CD4-positive, CD25-positive, alpha-beta regulatory T cell (primary cell): Measurements from ENCODE around the gene EVC2. TPM values are rescaled to one million over a fixed set of nuclear protein-coding genes. Genes with fewer than 3 reads are reported as not detected.

ENCODE experiments used
- ATAC-seq, 2 donors: fragments of 150-1000 bp; cut with Tn5 transposase; one replicate each; pipeline ENCODE4 v1.10.0; 2021; ENCODE audit warnings: low read depth in 2 of 2, moderate number of reproducible peaks in 2 of 2, moderate library complexity in 1 of 2
- DNase-seq, 3 donors: peaks; one replicate each; pipeline versions ENCODE4 v3.0.0 to v3.0.0-alpha.2; 2012 to 2022; ENCODE audit warnings: mixed read lengths in 1 of 3
- H3K27ac ChIP-seq: one replicate; pipeline ENCODE4 v1.7.0; 2013; ENCODE audit warnings: mild to moderate bottlenecking, low read length; ENCODE audit not compliant: insufficient read depth, poor library complexity, severe bottlenecking
- H3K27me3 ChIP-seq: one replicate; pipeline ENCODE4 v1.7.0; 2013; ENCODE audit warnings: low read length; ENCODE audit not compliant: control insufficient read depth, insufficient read depth
- H3K36me3 ChIP-seq: one replicate; pipeline ENCODE4 v1.7.0; 2013; ENCODE audit warnings: mild to moderate bottlenecking, low read length, moderate library complexity; ENCODE audit not compliant: control insufficient read depth, insufficient read depth
- H3K4me1 ChIP-seq: 2 replicates; pipeline ENCODE4 v1.7.0; 2013; ENCODE audit warnings: mild to moderate bottlenecking, low read length; ENCODE audit not compliant: insufficient read depth, control insufficient read depth, poor library complexity, severe bottlenecking
- H3K4me3 ChIP-seq: one replicate; pipeline ENCODE4 v1.7.0; 2013; ENCODE audit warnings: low read depth, mild to moderate bottlenecking, low read length, moderate library complexity
- H3K9me3 ChIP-seq, 2 experiments: 1 replicate in 1 of 2; 2 replicates in 1 of 2; pipeline ENCODE4 v1.7.0; 2013; ENCODE audit warnings: low read length in 2 of 2, mild to moderate bottlenecking in 1 of 2, moderate library complexity in 1 of 2; ENCODE audit not compliant: control insufficient read depth in 2 of 2
- H3K27ac Mint-ChIP-seq, 3 donors: one replicate each; pipeline ENCODE4 v1.8.0; 2020 to 2022; ENCODE audit warnings: mild to moderate bottlenecking in 3 of 3, mixed read lengths in 3 of 3, moderate library complexity in 2 of 3
- H3K27me3 Mint-ChIP-seq: one replicate; pipeline ENCODE4 v1.8.0; 2022; ENCODE audit warnings: mild to moderate bottlenecking, mixed read lengths
- H3K36me3 Mint-ChIP-seq: one replicate; pipeline ENCODE4 v1.8.0; 2020; ENCODE audit warnings: mixed read lengths
- H3K4me1 Mint-ChIP-seq, 4 donors: one replicate each; pipeline ENCODE4 v1.8.0; 2020 to 2022; ENCODE audit warnings: mixed read lengths in 4 of 4, mild to moderate bottlenecking in 1 of 4
- H3K4me3 Mint-ChIP-seq, 4 donors: one replicate each; pipeline ENCODE4 v1.8.0; 2020 to 2022; ENCODE audit warnings: mild to moderate bottlenecking in 4 of 4, mixed read lengths in 4 of 4, moderate library complexity in 3 of 4
- H3K9me3 Mint-ChIP-seq, 7 donors: one replicate each; pipeline ENCODE4 v1.8.0; 2020 to 2022; ENCODE audit warnings: mixed read lengths in 7 of 7, mild to moderate bottlenecking in 3 of 7, moderate library complexity in 2 of 7
- polyA plus RNA-seq, 4 donors: library from polyadenylated mRNA; unstranded; fragments of 300-500 nt; fragmentation: Illumina TruSeq; gene quantifications; one replicate each; pipeline ENCODE4 v1.2.3, GENCODE V29; 2021
- total RNA-seq: library from RNA; stranded (reverse); gene quantifications from one replicate; pipeline ENCODE4 v1.2.3, GENCODE V29; 2022

The EVC2 gene
- total and polyA plus RNA-seq, 5 donors from 2014 or later = 0.03 to 3.2 (median 0.85) TPM

GRCh38 chr4:5539584-5539983 lies 168.8 kb downstream of the EVC2 start:
- no peak overlapping the region for H3K4me3 ChIP-seq
- no peaks in the 10 kb centered on the region for H3K4me1 ChIP-seq
- H3K36me3 ChIP-seq = no peaks in the 10 kb centered on the region
- Mint-ChIP-seq H3K4me3 (no peak overlapping the region), H3K36me3 (no peaks in the 10 kb centered on the region), H3K9me3 (peaks cover 0 to 5% (median 4%) of the 10 kb centered on the region in 7 donors), H3K27ac (no peak overlapping the region), H3K4me1 (no peaks in the 10 kb centered on the region), H3K27me3 (no peaks in the 10 kb centered on the region)
- no peak overlapping the region for H3K27ac ChIP-seq
- no peaks in the 10 kb centered on the region for H3K27me3 ChIP-seq
- no peak for ATAC-seq
- DNase-seq = no peak
- H3K9me3 ChIP-seq = peaks cover 0 to 2% of the 10 kb centered on the region in 2 experiments

GRCh38 chr4:5532100-5532499 lies 176.3 kb downstream of the EVC2 start:
- H3K9me3 ChIP-seq = peaks cover 0 to 2% of the 10 kb centered on the region in 2 experiments
- H3K27me3 Mint-ChIP-seq = no peaks in the 10 kb centered on the region
- H3K27ac ChIP-seq = no peak overlapping the region
- no peak overlapping the region for H3K4me3 Mint-ChIP-seq
- H3K4me1 ChIP-seq = no peaks in the 10 kb centered on the region
- no peaks in the 10 kb centered on the region for H3K27me3 ChIP-seq
- DNase-seq = no peak
- no peaks in the 10 kb centered on the region for H3K4me1 Mint-ChIP-seq
- H3K9me3 Mint-ChIP-seq = peaks cover 0 to 12% (median 4%) of the 10 kb centered on the region in 7 donors
- H3K27ac Mint-ChIP-seq = no peak overlapping the region
- no peak overlapping the region for H3K4me3 ChIP-seq
- no peaks in the 10 kb centered on the region for H3K36me3 ChIP-seq
- ATAC-seq = no peak
- H3K36me3 Mint-ChIP-seq = no peaks in the 10 kb centered on the region

GRCh38 chr4:5528031-5528436 lies 180.3 kb downstream of the EVC2 start:
- no peaks in the 10 kb centered on the region for H3K4me1 Mint-ChIP-seq
- H3K27ac Mint-ChIP-seq = no peak overlapping the region
- H3K36me3 Mint-ChIP-seq = no peaks in the 10 kb centered on the region
- Histone ChIP-seq H3K36me3 (no peaks in the 10 kb centered on the region), H3K4me1 (no peaks in the 10 kb centered on the region), H3K27me3 (no peaks in the 10 kb centered on the region), H3K27ac (no peak overlapping the region), H3K9me3 (no peaks in the 10 kb centered on the region), H3K4me3 (no peak overlapping the region)
- H3K27me3 Mint-ChIP-seq = no peaks in the 10 kb centered on the region
- DNase-seq (no peak), ATAC-seq (no peak)
- no peak overlapping the region for H3K4me3 Mint-ChIP-seq
- H3K9me3 Mint-ChIP-seq = peaks cover 0 to 2% (median 0%) of the 10 kb centered on the region in 7 donors

DNA sequence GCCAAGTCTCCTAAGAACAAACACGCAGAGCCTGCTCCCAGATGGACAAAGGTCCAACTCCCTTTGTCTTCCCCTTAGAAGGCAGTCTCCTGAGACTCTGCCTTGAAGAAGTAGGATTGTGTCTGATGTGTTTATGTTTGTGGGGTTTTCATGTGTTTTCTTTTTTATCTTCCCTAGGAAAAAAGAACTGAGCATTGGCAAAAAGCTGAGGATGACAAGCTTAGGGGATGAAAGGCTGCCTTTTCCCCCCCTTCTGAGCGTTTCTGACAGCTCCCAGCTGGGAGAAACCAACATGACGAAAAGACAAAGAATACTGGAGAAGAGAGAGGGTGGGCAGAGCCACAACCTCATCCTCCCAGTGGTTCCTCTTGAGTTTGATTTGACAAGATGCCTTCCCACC lies 181.1 kb downstream of the EVC2 start:
- no peaks in the 10 kb centered on the region for H3K36me3 ChIP-seq
- H3K4me1 Mint-ChIP-seq = no peaks in the 10 kb centered on the region
- peaks cover 0 to 3% (median 0%) of the 10 kb centered on the region in 7 donors for H3K9me3 Mint-ChIP-seq
- H3K4me3 ChIP-seq = no peak overlapping the region
- ATAC-seq (no peak), DNase-seq (no peak)
- H3K27ac ChIP-seq = no peak overlapping the region
- no peak overlapping the region for H3K4me3 Mint-ChIP-seq
- H3K27ac Mint-ChIP-seq = no peak overlapping the region
- no peaks in the 10 kb centered on the region for H3K9me3 ChIP-seq
- H3K4me1 ChIP-seq = no peaks in the 10 kb centered on the region
- H3K36me3 Mint-ChIP-seq = no peaks in the 10 kb centered on the region
- H3K27me3 Mint-ChIP-seq = no peaks in the 10 kb centered on the region
- H3K27me3 ChIP-seq = no peaks in the 10 kb centered on the region

GRCh38 chr4:5526080-5526846 lies 182.1 kb downstream of the EVC2 start:
- H3K36me3 Mint-ChIP-seq = no peaks in the 10 kb centered on the region
- Histone ChIP-seq H3K27ac (no peak overlapping the region), H3K27me3 (no peaks in the 10 kb centered on the region), H3K4me1 (no peaks in the 10 kb centered on the region), H3K36me3 (no peaks in the 10 kb centered on the region), H3K4me3 (no peak overlapping the region), H3K9me3 (no peaks in the 10 kb centered on the region)
- H3K4me1 Mint-ChIP-seq = no peaks in the 10 kb centered on the region
- ATAC-seq (no peak), DNase-seq (no peak)
- no peak overlapping the region for H3K27ac Mint-ChIP-seq
- no peaks in the 10 kb centered on the region for H3K27me3 Mint-ChIP-seq
- no peak overlapping the region for H3K4me3 Mint-ChIP-seq
- peaks cover 0 to 3% (median 0%) of the 10 kb centered on the region in 7 donors for H3K9me3 Mint-ChIP-seq

GRCh38 chr4:5524446-5525299 lies 183.7 kb downstream of the EVC2 start:
- no peak overlapping the region for H3K27ac Mint-ChIP-seq
- no peaks in the 10 kb centered on the region for H3K27me3 Mint-ChIP-seq
- Histone ChIP-seq H3K27me3 (no peaks in the 10 kb centered on the region), H3K36me3 (no peaks in the 10 kb centered on the region), H3K4me3 (no peak overlapping the region), H3K27ac (no peak overlapping the region), H3K9me3 (no peaks in the 10 kb centered on the region), H3K4me1 (no peaks in the 10 kb centered on the region)
- no peaks in the 10 kb centered on the region for H3K36me3 Mint-ChIP-seq
- peaks cover 0 to 3% (median 0%) of the 10 kb centered on the region in 7 donors for H3K9me3 Mint-ChIP-seq
- no peaks in the 10 kb centered on the region for H3K4me1 Mint-ChIP-seq
- H3K4me3 Mint-ChIP-seq = no peak overlapping the region
- DNase-seq = no peak
- no peak for ATAC-seq

GRCh38 chr4:5517372-5517771 lies 191.0 kb downstream of the EVC2 start:
- ATAC-seq (no peak), DNase-seq (no peak)
- H3K9me3 Mint-ChIP-seq = peaks cover 0 to 3% (median 0%) of the 10 kb centered on the region in 7 donors
- Histone ChIP-seq H3K4me1 (no peaks in the 10 kb centered on the region), H3K4me3 (no peak overlapping the region), H3K27me3 (no peaks in the 10 kb centered on the region), H3K36me3 (no peaks in the 10 kb centered on the region), H3K9me3 (no peaks in the 10 kb centered on the region), H3K27ac (no peak overlapping the region)
- no peak overlapping the region for H3K4me3 Mint-ChIP-seq
- H3K27ac Mint-ChIP-seq = no peak overlapping the region
- no peaks in the 10 kb centered on the region for H3K36me3 Mint-ChIP-seq
- H3K4me1 Mint-ChIP-seq = no peaks in the 10 kb centered on the region
- no peaks in the 10 kb centered on the region for H3K27me3 Mint-ChIP-seq
